NCI-H510A (cell line): ENCODE data around the gene INMT.
"Not testable (repeated sequence)": the region's sequence is repeated elsewhere in the genome, so short reads cannot be mapped to it uniquely, and the experiment has no call there.

Source experiments
- DNase-seq: peaks from one replicate; lab custom pipeline; 2025; lab: John Stamatoyannopoulos, UW

Gene INMT

GRCh38 chr7:30751696-30752273 lies at the start of gene INMT:
TSS of gene INMT (plus strand) at chr7:30752135. CDS start at chr7:30752151, 16 bp downstream.
- no peak for DNase-seq

- no peak for DNase-seq
Measured at GRCh38 chr7:30702200-30702599, 49.7 kb upstream of the INMT start.

GRCh38 chr7:30703756-30704155 lies 48.2 kb upstream of the INMT start:
- no peak for DNase-seq

GRCh38 chr7:30705008-30705407 lies 46.9 kb upstream of the INMT start:
- DNase-seq, result no peak

GRCh38 chr7:30705596-30705995 lies 46.3 kb upstream of the INMT start:
- no peak for DNase-seq

- DNase-seq, result no peak
Measured at GRCh38 chr7:30706316-30706715, 45.6 kb upstream of the INMT start.

GRCh38 chr7:30706908-30707307 lies 45.0 kb upstream of the INMT start:
- DNase-seq, result no peak

- DNase-seq, result no peak
Measured at GRCh38 chr7:30707391-30708357, 44.3 kb upstream of the INMT start.

- DNase-seq, result no peak
Measured at GRCh38 chr7:30708412-30708811, 43.5 kb upstream of the INMT start.

- no peak for DNase-seq
Measured at GRCh38 chr7:30708983-30709382, 43.0 kb upstream of the INMT start.

- DNase-seq, result no peak
Measured at GRCh38 chr7:30709549-30709948, 42.4 kb upstream of the INMT start.

GRCh38 chr7:30710669-30711068 lies 41.3 kb upstream of the INMT start:
- DNase-seq, result no peak

- DNase-seq, result no peak
Measured at GRCh38 chr7:30713392-30713791, 38.5 kb upstream of the INMT start.

- DNase-seq, result no peak
Measured at GRCh38 chr7:30714129-30714528, 37.8 kb upstream of the INMT start.

GRCh38 chr7:30717181-30717580 lies 34.8 kb upstream of the INMT start:
- DNase-seq, result no peak

GRCh38 chr7:30719434-30719833 lies 32.5 kb upstream of the INMT start:
- not testable (repeated sequence) for DNase-seq

GRCh38 chr7:30721211-30721610 lies 30.7 kb upstream of the INMT start:
- DNase-seq, result no peak

- DNase-seq, result no peak
Measured at GRCh38 chr7:30722187-30722586, 29.7 kb upstream of the INMT start.

GRCh38 chr7:30722671-30723070 lies 29.3 kb upstream of the INMT start:
- DNase-seq, result no peak

- no peak for DNase-seq
Measured at GRCh38 chr7:30723776-30724175, 28.2 kb upstream of the INMT start.

GRCh38 chr7:30726296-30727006 lies 25.5 kb upstream of the INMT start:
- no peak for DNase-seq

GRCh38 chr7:30727061-30727945 lies 24.6 kb upstream of the INMT start:
- no peak for DNase-seq
